HS-5 (cell line): ENCODE data around the gene TMBIM6.
"Not testable (repeated sequence)": the region's sequence is repeated elsewhere in the genome, so short reads cannot be mapped to it uniquely, and the experiment has no call there.

Source experiments
- DNase-seq: peaks from one replicate; pipeline ENCODE4 v3.0.0-alpha.2; 2012; ENCODE audit warnings: low read depth

The TMBIM6 gene

GRCh38 chr12:49777341-49777740 lies 36.0 kb downstream of the TMBIM6 start:
- DNase-seq: no peak

- DNase-seq: no peak
Observed at GRCh38 chr12:49777800-49778748, 36.7 kb downstream of the TMBIM6 start.

GRCh38 chr12:49779581-49779980 lies 38.2 kb downstream of the TMBIM6 start:
- DNase-seq: no peak

GRCh38 chr12:49780914-49781313 lies 39.6 kb downstream of the TMBIM6 start:
- DNase-seq: not testable (repeated sequence)

GRCh38 chr12:49783917-49784676 lies 42.7 kb downstream of the TMBIM6 start:
- DNase-seq: no peak

GRCh38 chr12:49784756-49785409 lies 43.5 kb downstream of the TMBIM6 start:
- DNase-seq: no peak

- no peak for DNase-seq
Observed at GRCh38 chr12:49787672-49788071, 46.3 kb downstream of the TMBIM6 start.

- DNase-seq: no peak
Observed at GRCh38 chr12:49789992-49790391, 48.6 kb downstream of the TMBIM6 start.

GRCh38 chr12:49790741-49791555 lies 49.6 kb downstream of the TMBIM6 start:
- no peak for DNase-seq

GRCh38 chr12:49791700-49792099 lies 50.3 kb downstream of the TMBIM6 start:
- no peak for DNase-seq

GRCh38 chr12:49792181-49792970 lies 51.0 kb downstream of the TMBIM6 start:
- DNase-seq: no peak

GRCh38 chr12:49792976-49793580 lies 51.7 kb downstream of the TMBIM6 start:
- DNase-seq: no peak

GRCh38 chr12:49793620-49794019 lies 52.3 kb downstream of the TMBIM6 start:
- no peak for DNase-seq

GRCh38 chr12:49794021-49794420 lies 52.7 kb downstream of the TMBIM6 start:
- no peak for DNase-seq

GRCh38 chr12:49794811-49795653 lies 53.7 kb downstream of the TMBIM6 start:
- no peak for DNase-seq

GRCh38 chr12:49795654-49796105 lies 54.3 kb downstream of the TMBIM6 start:
- no peak for DNase-seq

- no peak for DNase-seq
Observed at GRCh38 chr12:49796155-49796554, 54.8 kb downstream of the TMBIM6 start.

GRCh38 chr12:49796606-49797448 lies 55.5 kb downstream of the TMBIM6 start:
- DNase-seq: no peak

- no peak for DNase-seq
Observed at GRCh38 chr12:49797449-49797776, 56.1 kb downstream of the TMBIM6 start.
